ENCODE results near the gene ADAMTS2. TPM values are rescaled to one million over a fixed set of nuclear protein-coding genes. Genes with fewer than 3 reads are reported as not detected.

ADAMTS2 gene
- total RNA-seq, 1 donor from 2014 or later = 18.8 TPM

DNA sequence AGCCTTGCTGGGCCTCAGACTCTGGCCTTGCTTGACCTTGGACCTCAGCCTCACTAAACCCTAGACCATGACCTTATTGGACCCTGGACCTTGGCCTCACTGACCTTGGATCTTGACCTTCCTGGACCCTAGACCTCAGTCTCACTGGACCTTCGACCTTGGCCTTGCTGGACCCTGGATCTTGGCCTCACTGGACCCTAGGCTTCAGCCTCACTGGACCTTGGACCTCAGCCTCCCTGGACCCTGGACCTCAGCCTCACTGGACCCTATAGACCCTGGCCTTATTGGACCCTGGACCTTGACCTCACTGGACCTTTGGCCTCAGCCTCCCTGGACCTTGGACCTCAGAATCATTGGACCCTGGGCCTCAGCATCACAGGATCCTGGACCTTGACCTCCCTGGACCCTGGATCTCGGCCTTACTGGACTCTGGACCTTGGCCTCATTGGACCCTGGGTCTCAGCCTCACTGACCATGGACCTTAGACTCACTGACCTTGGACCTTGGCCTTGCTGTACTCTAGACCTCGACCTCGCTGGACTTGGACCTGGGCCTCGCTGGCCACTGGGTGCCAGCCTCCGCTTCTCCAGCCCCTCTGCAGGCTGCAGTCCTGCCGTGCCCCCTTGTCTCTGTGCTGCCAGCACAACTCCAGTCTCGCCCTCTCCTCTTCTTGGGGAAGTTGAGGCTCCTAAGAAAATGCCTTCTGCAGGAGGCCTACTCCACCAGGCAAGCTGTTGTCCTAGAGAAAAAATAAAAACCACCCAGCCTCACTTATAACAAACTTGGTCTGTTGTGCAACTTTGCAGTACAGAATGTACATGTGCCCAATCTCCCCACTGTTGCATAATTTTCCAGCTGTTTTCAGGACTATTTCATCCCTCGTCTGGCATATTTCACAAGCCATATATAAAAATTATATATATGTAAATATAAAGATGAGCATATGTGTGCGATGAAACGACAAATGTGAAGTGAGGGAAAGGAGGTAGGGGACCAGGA is 11.0 kb upstream of the ADAMTS2 start:
- no peaks in the 10 kb centered on the region for H3K79me2 ChIP-seq (ENCODE audit: insufficient read depth, low read length)
- Mint-ChIP-seq H3K4me3 (ENCODE audit: unreplicated experiment) (no peak overlapping the region), H3K9me3 (ENCODE audit: unreplicated experiment) (peaks cover 5% of the 10 kb centered on the region), H3K27ac (ENCODE audit: unreplicated experiment) (no peak overlapping the region), H3K4me1 (ENCODE audit: low read depth, unreplicated experiment) (no peaks in the 10 kb centered on the region), H3K36me3 (ENCODE audit: low read depth, unreplicated experiment) (no peaks in the 10 kb centered on the region), H3K27me3 (ENCODE audit: low read depth, unreplicated experiment) (peaks cover 48% of the 10 kb centered on the region)
- DNase-seq (ENCODE audit: low read depth) (no peak), FAIRE-seq (no peak)
- no peak overlapping the region for H2AFZ ChIP-seq (ENCODE audit: low read depth, low read length)
- H3K27ac ChIP-seq (ENCODE audit: low read depth, low read length) = no peak overlapping the region
- no peaks in the 10 kb centered on the region for H4K20me1 ChIP-seq (ENCODE audit: insufficient read depth, low read length)
- H3K9ac ChIP-seq (ENCODE audit: low read length) = no peak overlapping the region
- TF ChIP-seq, protein P1, sequence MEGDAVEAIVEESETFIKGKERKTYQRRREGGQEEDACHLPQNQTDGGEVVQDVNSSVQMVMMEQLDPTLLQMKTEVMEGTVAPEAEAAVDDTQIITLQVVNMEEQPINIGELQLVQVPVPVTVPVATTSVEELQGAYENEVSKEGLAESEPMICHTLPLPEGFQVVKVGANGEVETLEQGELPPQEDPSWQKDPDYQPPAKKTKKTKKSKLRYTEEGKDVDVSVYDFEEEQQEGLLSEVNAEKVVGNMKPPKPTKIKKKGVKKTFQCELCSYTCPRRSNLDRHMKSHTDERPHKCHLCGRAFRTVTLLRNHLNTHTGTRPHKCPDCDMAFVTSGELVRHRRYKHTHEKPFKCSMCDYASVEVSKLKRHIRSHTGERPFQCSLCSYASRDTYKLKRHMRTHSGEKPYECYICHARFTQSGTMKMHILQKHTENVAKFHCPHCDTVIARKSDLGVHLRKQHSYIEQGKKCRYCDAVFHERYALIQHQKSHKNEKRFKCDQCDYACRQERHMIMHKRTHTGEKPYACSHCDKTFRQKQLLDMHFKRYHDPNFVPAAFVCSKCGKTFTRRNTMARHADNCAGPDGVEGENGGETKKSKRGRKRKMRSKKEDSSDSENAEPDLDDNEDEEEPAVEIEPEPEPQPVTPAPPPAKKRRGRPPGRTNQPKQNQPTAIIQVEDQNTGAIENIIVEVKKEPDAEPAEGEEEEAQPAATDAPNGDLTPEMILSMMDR (IDR thresholded peaks at IDR 0.05; ENCODE audit: insufficient read depth, low read depth, low read length) = no peak
- TF ChIP-seq EZH2 (IDR thresholded peaks at IDR 0.05; ENCODE audit: insufficient read depth, low read length) = no peak
- no peaks in the 10 kb centered on the region for H3K9me3 ChIP-seq (ENCODE audit: insufficient read depth, low read depth, low read length)
- no peak overlapping the region for H3K4me2 ChIP-seq (ENCODE audit: low read length)
- H3K4me1 ChIP-seq (ENCODE audit: insufficient read depth, low read length) = no peaks in the 10 kb centered on the region
- H3K4me3 ChIP-seq (ENCODE audit: insufficient read depth, low read depth, low read length) = no peak overlapping the region
- H3K36me3 ChIP-seq (ENCODE audit: insufficient read depth, low read length) = no peaks in the 10 kb centered on the region
- no peaks in the 10 kb centered on the region for H3K27me3 ChIP-seq (ENCODE audit: insufficient read depth, low read length)

- no peaks in the 10 kb centered on the region for H3K79me2 ChIP-seq (ENCODE audit: insufficient read depth, low read length)
- FAIRE-seq (no peak), DNase-seq (ENCODE audit: low read depth) (no peak)
- TF ChIP-seq, protein P1 (IDR thresholded peaks at IDR 0.05; ENCODE audit: insufficient read depth, low read depth, low read length) = no peak
- TF ChIP-seq EZH2 (IDR thresholded peaks at IDR 0.05; ENCODE audit: insufficient read depth, low read length) = no peak
- H2AFZ ChIP-seq (ENCODE audit: low read depth, low read length) = no peak overlapping the region
- H3K27me3 ChIP-seq (ENCODE audit: insufficient read depth, low read length) = no peaks in the 10 kb centered on the region
- no peaks in the 10 kb centered on the region for H3K4me1 ChIP-seq (ENCODE audit: insufficient read depth, low read length)
- peaks cover 5% of the 10 kb centered on the region for H3K9me3 Mint-ChIP-seq (ENCODE audit: unreplicated experiment)
- no peaks in the 10 kb centered on the region for H3K36me3 ChIP-seq (ENCODE audit: insufficient read depth, low read length)
- H4K20me1 ChIP-seq (ENCODE audit: insufficient read depth, low read length) = no peaks in the 10 kb centered on the region
- H3K4me1 Mint-ChIP-seq (ENCODE audit: low read depth, unreplicated experiment) = no peaks in the 10 kb centered on the region
- H3K27me3 Mint-ChIP-seq (ENCODE audit: low read depth, unreplicated experiment) = peaks cover 58% of the 10 kb centered on the region
- H3K9ac ChIP-seq (ENCODE audit: low read length) = no peak overlapping the region
- H3K4me2 ChIP-seq (ENCODE audit: low read length) = no peak overlapping the region
- H3K4me3 ChIP-seq (ENCODE audit: insufficient read depth, low read depth, low read length) = no peak overlapping the region
- H3K4me3 Mint-ChIP-seq (ENCODE audit: unreplicated experiment) = no peak overlapping the region
- no peak overlapping the region for H3K27ac Mint-ChIP-seq (ENCODE audit: unreplicated experiment)
- no peaks in the 10 kb centered on the region for H3K9me3 ChIP-seq (ENCODE audit: insufficient read depth, low read depth, low read length)
- no peaks in the 10 kb centered on the region for H3K36me3 Mint-ChIP-seq (ENCODE audit: low read depth, unreplicated experiment)
- H3K27ac ChIP-seq (ENCODE audit: low read depth, low read length) = no peak overlapping the region
Measured at GRCh38 chr5:179354305-179354882, 9.1 kb upstream of the ADAMTS2 start.

All from astrocyte (in vitro differentiated cells and primary cell).